Bronchial epithelial cell (primary cell): ENCODE measurements around the gene VTI1A. TPM values are rescaled to one million over a fixed set of nuclear protein-coding genes. Genes with fewer than 3 reads are reported as not detected.

Experiments
- DNase-seq: peaks from one replicate; pipeline ENCODE4 v3.0.0-alpha.2; 2010; ENCODE audit warnings: low read depth
- FAIRE-seq: peaks from 2 replicates; lab custom pipeline; 2011; peaks lifted over from hg19 to GRCh38; lab: Jason Lieb, UNC
- H3K27me3 ChIP-seq: 2 replicates; pipeline ENCODE4 v1.5.1; 2011; ENCODE audit warnings: low read length; ENCODE audit not compliant: control insufficient read depth, insufficient read depth
- H3K36me3 ChIP-seq: 2 replicates; pipeline ENCODE4 v1.5.1; 2011; ENCODE audit warnings: low read length; ENCODE audit not compliant: control insufficient read depth, insufficient read depth
- H3K4me3 ChIP-seq: 2 replicates; pipeline ENCODE4 v1.5.1; 2011; ENCODE audit warnings: mild to moderate bottlenecking, low read depth, low read length, control low read depth
- CTCF ChIP-seq: IDR thresholded peaks from 2 replicates; pipeline ENCODE4 v1.5.1; 2011; ENCODE audit warnings: mild to moderate bottlenecking, moderate library complexity, low read length, control low read depth, inconsistent platforms; ENCODE audit not compliant: insufficient read depth, severe bottlenecking
- total RNA-seq: library from RNA; depleted of rRNA; stranded (reverse); fragments of >200 nt; gene quantifications from 2 replicates; pipeline ENCODE4 v1.2.1, GENCODE V29; 2014

VTI1A gene
- total RNA-seq, 1 donor from 2014 or later, result 36.6 TPM

DNA sequence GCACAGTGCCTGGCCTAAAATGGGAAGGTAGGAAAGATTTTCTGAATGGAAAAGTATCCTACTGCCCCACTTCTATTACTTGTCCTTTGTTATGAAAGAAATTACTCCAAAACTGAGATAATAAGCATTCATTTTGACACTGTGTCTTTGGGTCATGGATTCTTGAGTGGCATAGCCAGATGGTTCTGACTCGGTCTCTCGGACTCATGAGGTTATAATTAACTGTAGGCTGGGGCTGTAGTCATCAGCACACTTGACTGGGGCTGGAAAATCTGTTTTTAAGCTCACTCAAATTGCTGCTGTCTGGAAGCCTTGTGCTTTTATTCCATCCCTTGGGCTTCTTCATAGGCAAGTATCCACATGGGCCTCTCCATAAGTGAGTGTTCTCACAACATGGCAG lies 160.5 kb downstream of the VTI1A start:
- Histone ChIP-seq H3K27me3 (no peaks in the 10 kb centered on the region), H3K36me3 (no peaks in the 10 kb centered on the region), H3K4me3 (no peak overlapping the region)
- no peak for TF ChIP-seq CTCF
- no peak for DNase-seq
- FAIRE-seq, result no peak

DNA sequence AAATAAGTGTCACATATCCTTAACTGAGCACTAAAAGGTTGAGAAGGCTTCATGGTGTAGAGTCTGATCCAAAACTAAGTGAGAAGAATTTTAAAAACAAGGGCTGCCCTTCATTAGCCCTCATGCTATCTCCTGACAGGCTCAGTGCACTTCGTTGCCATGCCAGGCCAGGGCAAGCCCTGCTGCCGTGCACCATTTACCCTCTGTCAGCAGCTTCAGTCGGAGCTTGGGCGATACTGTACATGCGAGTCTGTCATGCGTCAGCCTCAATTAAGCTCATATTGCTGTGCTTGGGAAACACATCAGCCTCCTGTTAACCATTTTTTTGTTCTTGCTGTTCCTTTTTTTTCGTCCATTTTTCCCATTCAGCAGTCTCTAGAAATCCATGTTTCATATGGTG lies 166.6 kb downstream of the VTI1A start:
- Histone ChIP-seq H3K36me3 (no peaks in the 10 kb centered on the region), H3K27me3 (no peaks in the 10 kb centered on the region), H3K4me3 (no peak overlapping the region)
- no peak for DNase-seq
- FAIRE-seq, result no peak
- no peak for TF ChIP-seq CTCF

DNA sequence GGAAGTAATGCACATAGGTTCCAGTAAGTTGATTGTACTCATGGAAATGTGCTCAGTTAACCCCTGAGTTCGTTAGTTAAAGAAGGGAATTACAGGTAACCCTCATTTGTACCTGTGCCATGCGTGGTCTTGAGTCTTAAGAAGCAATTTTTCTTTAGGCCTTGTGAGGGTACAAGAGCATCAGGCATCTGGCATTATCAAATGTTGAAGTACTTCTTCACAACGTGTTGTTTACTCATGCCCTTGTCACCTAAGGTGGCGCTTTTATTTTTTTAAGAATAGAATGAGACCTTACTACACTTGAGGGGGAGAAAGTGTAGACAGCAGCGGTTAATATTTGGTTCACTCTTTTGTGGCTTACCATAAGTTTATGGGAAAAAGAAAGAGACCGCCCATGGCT lies 167.1 kb downstream of the VTI1A start:
- DNase-seq (no peak), FAIRE-seq (no peak)
- H3K36me3 ChIP-seq, result no peaks in the 10 kb centered on the region
- H3K27me3 ChIP-seq, result no peaks in the 10 kb centered on the region
- H3K4me3 ChIP-seq, result no peak overlapping the region
- no peak for TF ChIP-seq CTCF

GRCh38 chr10:112614586-112614985 lies 167.6 kb downstream of the VTI1A start:
- FAIRE-seq (no peak), DNase-seq (no peak)
- TF ChIP-seq CTCF, result no peak
- H3K27me3 ChIP-seq, result no peaks in the 10 kb centered on the region
- peaks cover 1% of the 10 kb centered on the region for H3K36me3 ChIP-seq
- no peak overlapping the region for H3K4me3 ChIP-seq

- FAIRE-seq, result no peak
- Histone ChIP-seq H3K36me3 (peaks cover 1% of the 10 kb centered on the region), H3K4me3 (no peak overlapping the region), H3K27me3 (no peaks in the 10 kb centered on the region)
- DNase-seq, result peak; percentile 59
- TF ChIP-seq CTCF, result no peak
Observed at GRCh38 chr10:112615269-112615668, 168.3 kb downstream of the VTI1A start.

DNA sequence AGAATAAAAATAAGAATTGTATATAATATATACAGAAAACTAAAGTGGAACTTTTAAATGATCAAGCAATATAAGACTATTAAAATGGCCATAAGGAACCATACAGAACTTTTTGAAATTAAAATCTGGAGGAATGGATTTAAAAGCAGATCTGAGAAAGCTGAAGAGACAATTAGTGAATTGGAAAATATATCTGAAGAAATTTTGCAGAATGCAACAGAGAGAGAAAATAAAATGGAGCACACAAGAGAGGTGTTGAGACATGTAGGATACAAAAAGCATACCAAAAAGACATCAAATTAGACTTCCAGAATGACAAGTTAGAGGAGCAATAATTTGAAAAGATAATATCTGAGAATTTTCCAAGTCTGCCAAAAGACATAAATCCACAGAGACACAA lies 169.6 kb downstream of the VTI1A start:
- FAIRE-seq, result no peak
- no peak overlapping the region for H3K4me3 ChIP-seq

More for the DNA sequence above, 169.6 kb downstream of the VTI1A start:
- TF ChIP-seq CTCF, result no peak
- Histone ChIP-seq H3K36me3 (peaks cover 1% of the 10 kb centered on the region), H3K27me3 (no peaks in the 10 kb centered on the region)
- DNase-seq, result no peak
